IPS-NIHi7 (cell line): ENCODE data around the gene STAG3.

ENCODE experiments used
- DNase-seq: peaks from one replicate; pipeline ENCODE4 v3.0.0; 2012; ENCODE audit warnings: mixed read lengths; ENCODE audit errors: extremely low spot score

Gene STAG3

GRCh38 chr7:100154651-100155491 lies 22.8 kb upstream of the STAG3 start:
- no peak for DNase-seq

GRCh38 chr7:100155553-100156317 lies 22.0 kb upstream of the STAG3 start:
- no peak for DNase-seq

DNA sequence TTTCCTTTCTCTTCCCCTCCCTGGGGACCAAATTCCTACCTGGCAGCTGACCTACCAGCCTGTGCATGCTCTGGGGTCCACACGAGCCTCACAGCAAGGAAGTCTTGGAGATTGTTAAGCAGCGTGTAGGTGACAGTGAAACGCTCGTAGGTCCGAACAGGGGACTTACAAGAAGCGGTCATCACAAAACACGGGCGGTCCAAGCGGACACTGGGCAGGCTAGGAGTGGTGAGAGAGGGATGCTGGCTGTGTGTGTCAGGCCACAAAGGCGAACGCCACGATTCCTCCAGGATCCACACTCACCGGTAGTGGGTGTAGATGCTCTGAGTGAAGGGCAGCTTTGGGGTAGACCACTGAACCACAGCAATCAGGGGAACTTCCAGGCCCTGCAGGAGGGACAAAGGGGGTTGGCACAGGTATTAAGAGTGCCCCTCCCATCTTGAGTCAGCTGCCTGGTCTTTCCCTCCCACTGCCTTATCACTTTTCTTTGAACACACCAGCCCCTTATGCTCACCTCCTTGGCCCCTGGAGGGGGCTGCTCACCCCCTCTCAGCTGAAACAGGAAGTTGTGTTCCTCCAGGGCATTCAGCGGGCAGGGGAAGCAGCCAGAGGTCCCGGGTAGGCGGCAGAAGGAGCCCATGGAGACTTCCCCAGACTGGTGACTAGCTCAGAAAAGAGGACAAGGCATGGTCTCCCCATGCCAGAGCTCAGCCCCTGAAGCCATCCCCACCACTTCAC lies 21.2 kb upstream of the STAG3 start:
- no peak for DNase-seq

GRCh38 chr7:100157069-100157333 lies 20.7 kb upstream of the STAG3 start:
- DNase-seq, result no peak

GRCh38 chr7:100157334-100158228 lies 20.1 kb upstream of the STAG3 start:
- DNase-seq, result peak; percentile 40

DNA sequence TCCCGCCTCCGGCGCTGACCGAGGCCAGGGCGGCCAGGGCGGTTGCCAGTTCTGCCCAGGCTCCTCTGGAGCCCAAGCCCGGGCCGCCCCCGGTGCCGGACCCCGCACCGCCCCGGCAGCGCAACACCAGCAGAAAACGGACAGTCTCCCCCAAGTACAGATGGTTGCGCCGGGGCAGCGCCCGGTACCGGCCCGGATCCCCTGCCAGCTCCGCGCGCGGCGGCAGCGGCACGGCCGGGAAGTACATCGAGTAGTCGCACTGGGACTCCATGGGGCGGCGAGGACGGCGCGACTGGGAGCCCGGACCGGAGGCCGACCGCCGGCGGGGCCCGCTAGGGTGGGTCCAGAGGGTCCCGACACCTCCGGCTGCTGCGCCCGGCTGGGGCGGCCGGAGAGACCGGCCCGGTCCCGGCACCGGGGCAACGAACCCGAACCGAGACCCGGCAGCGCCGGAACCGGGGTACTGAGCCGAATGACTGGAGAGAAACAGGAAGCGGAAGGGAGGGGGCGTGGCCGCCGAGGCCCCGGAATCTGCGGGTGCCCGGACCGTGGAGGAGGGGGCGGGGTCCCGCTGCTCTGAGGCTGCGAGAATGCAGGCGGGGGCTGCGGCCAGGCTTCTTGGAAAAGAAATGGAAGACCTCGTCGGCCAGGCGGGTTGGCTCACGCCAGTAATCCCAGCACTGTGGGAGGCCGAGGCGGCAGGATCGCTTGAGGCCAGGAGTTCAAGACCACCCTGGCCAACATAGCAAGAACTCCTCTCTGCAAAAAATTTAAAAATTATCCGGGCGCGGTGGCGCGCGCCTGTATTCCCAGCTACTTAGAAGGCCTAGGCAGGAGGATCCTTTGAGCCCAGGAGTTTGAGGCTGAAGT lies 19.3 kb upstream of the STAG3 start, which contains the start of gene TRAPPC14:
Gene TRAPPC14, minus strand, starts transcription at position 495 of the 870 bp plus-strand sequence. Its CDS starts 224 bp downstream, at position 271.
- peak; percentile 96 for DNase-seq

- no peak for DNase-seq
Observed at GRCh38 chr7:100159099-100159623, 18.6 kb upstream of the STAG3 start.

DNA sequence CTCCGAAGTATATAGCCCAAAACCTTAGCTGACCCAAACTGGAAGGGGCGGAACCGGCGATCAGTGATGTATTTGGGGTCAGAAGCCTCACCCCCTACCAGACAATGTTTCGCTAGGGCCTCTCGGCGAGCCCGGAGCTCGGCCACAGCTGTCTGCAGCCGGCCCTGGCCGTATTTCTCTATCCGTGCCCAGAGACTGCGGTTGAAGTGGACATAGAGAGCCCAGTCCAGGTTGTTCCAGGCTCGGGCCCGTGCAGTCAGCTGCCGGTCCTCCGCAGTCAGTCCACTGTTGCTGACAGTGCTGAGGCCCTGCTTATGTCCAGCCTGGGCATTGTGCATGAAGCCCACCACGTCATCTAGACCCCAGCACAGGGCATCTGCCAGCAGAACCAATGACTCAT lies 17.7 kb upstream of the STAG3 start:
- no peak for DNase-seq

DNA sequence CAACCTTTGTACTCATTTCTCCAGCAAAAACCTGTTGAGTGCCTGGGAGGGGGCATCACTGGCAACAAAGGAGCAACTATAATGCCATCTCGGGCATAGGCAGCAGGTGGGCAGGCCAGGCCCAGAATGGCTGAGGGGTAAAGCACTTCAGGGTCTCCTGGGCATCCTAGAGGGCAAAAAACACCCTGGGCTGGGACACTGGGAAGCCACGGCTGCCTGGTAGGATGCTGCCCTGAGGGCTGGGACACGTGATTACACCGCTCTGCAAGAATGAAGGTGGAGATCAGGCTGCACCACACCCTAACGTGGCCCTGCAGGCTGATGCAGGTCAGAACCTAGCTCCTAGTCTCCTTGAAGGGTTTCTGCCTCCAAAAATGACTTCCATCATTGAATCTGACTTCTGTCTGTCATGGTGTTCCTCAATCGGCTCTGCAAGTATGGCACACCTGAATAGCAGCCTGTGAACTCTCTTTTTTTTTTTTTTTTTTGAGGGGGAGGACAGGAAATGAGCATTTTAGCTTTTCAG lies 14.6 kb upstream of the STAG3 start:
- no peak for DNase-seq

GRCh38 chr7:100163871-100164270 lies 13.8 kb upstream of the STAG3 start:
- no peak for DNase-seq

- no peak for DNase-seq
Observed at GRCh38 chr7:100166317-100166940, 11.3 kb upstream of the STAG3 start.

DNA sequence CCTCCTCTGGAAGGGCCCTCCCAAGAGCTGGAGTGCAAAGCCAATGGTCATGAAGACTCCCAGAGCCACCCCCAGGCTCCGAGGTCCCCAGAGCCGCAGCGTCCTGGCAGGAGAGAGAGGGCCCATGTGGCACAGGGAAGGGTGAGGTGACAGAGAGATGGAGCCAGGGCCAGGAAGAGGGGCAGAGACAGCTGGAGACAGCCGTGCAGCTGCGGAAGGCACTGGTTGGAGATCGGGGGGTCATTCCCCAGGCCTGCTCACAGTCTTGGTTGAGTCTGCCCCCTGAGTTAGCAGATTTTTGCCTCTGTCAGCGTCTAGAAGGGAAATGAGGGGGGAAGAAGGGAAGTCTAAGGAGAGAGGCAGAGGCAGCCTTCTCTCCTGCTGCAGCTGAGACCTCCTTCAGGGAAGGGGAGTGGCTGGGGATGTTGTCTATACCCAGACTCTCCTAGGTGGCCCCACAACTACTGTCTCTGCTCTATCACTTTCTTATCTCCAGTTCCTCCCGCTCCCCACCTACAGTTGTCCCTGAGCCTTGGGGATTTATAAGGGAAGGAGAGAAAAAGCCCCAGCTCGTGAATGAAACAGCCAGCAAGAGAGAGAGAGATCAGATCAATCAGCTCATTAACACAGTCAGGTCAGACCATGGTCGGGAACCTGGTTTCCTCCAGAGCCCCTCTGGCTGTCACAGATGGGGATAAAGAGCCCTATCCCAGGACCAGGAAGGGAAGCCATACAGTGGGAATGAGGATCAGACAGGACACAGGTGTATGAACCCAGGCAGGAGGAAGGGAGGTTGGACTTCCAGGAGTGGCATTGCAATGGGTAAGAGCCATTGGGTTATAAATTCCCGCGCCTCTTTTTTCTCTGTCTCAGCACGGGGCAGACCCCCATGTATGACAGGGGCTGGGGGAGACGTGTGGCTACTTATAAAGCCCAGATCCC lies 10.5 kb upstream of the STAG3 start:
- no peak for DNase-seq

DNA sequence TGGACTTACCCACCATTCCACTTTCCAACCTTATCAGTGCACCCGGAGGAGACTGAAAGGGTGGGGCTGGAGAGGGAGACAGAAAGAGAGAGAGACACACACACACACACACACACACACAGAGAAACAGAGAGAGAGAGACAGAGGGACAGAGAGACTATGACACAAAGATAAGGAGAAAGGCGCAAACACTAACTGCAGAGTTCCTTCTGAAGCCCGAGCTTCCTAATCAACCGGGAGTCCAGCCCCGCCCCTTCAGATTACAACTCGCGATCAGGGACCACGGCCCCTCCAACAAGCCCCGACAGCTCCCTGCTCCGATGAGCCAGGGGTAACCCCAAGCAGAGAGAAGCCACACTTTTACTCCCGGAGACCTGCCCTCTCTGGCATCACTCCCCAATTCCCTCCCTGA lies 9.8 kb upstream of the STAG3 start:
- no peak for DNase-seq

GRCh38 chr7:100169147-100169850 lies 8.4 kb upstream of the STAG3 start:
- DNase-seq, result no peak

DNA sequence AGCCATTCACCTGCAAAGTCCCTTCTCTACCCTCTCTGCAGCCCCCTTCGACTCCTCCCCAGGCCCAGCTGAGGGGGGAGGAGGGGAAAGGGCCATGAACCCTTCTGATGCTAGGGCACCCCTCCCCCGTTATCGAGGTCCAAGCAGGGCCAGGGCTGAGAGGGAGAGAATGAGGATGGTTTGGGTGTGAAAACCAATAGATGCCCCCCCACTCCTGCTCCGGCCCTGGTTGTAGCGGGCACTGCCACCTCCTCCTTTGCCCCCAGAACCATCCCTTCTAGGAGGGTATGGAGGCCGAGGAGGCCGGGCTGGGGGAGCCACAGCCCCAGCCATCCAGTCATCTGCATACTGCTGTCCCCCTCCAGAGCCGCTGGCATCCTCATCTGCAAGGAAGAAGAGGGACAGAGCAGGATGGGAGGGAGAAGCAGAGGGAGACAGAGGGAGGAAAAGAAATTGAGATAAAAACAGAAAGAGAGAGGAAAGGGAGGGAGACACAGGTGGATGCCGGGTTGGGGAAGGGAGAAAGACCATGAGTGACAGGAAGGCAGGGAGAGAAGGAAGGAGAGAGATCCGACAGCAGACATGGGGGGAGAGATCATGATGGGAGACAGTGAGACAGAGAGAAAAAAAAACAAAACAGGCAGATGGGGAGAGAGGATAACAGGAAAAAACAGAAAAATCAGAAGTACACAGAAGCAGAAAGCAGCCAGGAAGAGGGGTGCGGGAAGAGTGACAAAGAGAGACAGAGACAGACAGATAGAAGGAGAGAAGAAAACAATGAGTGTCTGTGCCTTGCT lies 7.4 kb upstream of the STAG3 start:
- DNase-seq, result no peak

GRCh38 chr7:100171087-100171681 lies 6.5 kb upstream of the STAG3 start:
- DNase-seq, result peak; percentile 63
